Measurements from ENCODE around the gene FBXO4.

- no peak for TF ChIP-seq GATA2 (IDR thresholded peaks at IDR 0.05; ENCODE audit: low read depth, low read length)
- no peak for TF ChIP-seq GATA3 (IDR thresholded peaks at IDR 0.05; ENCODE audit: low read depth, low read length)
Measured at GRCh38 chr5:41878173-41878572, 46.9 kb upstream of the FBXO4 start.
